ENCODE data around the gene SEMA5A.

The SEMA5A gene

DNA sequence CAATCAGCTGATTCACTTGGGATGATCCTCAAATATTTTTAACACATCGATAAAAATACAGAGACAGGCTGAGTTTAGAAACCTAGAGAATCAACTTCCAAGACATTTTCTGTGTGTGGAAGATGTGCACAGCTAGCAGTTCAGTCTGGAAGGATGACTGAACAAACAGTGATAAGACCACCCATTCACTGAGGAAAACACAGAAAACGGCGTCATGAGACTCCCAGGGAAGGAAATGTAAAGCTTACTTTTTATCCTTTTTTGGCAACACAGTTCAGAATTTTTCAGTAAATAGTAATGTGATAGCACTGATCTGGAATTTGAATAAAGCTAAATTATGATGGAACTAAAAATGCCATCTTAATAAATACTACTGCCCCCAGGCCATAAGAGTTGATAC lies 277.6 kb downstream of the SEMA5A start:
- no peak for DNase-seq (ENCODE audit: insufficient read length)
- no peak for FAIRE-seq
- no peak for TF ChIP-seq TAF1 (IDR thresholded peaks at IDR 0.05; ENCODE audit: borderline replicate concordance, low read depth, low read length)

DNA sequence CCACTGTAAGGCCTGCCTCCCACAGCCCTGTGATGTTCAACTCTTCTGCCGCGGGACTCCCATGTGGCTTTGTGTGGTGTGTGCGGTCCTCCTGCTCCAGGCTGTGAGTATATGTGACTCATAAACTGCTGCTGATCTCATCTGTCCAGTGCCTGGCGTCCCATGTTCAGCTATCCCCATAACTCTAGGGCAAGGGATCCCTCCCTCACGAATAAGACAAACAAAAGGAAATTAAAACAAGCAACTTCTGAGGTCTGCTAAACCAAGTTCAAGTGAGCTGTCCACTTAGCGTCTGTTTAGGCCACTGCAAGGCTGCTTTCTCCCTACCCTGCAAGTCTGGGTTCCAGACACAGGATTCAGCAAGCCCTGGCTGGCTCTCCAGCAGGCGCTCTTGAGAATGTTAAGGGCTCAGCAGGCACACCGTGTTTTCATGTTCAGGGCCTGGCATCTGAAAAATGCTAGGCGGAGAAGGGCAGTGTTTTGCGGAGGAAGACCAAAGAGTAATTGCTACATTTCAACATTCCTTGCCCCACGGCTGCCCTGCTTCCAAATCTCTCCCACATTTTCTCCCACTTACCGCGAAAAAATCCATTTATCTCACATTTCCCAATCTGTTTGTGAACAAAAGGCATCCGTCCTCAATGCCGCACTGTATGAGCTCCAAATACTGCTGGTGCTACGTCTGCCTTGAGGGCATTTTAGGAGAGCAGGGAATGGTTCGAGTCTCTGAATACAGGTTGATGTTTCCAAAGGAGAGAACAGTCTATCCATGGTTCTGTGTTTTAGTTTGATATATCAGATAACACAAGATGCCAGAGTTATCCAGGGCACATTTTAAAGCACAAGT lies 280.2 kb downstream of the SEMA5A start:
- TF ChIP-seq POLR2A (IDR thresholded peaks at IDR 0.05; ENCODE audit: low read depth, low read length), result no peak
- no peak for TF ChIP-seq TAF1 (IDR thresholded peaks at IDR 0.05; ENCODE audit: borderline replicate concordance, low read depth, low read length)
- no peak for TF ChIP-seq POLR2AphosphoS5 (IDR thresholded peaks at IDR 0.05; ENCODE audit: low read depth, low read length)
- no peak for DNase-seq (ENCODE audit: insufficient read length)
- FAIRE-seq, result no peak

DNA sequence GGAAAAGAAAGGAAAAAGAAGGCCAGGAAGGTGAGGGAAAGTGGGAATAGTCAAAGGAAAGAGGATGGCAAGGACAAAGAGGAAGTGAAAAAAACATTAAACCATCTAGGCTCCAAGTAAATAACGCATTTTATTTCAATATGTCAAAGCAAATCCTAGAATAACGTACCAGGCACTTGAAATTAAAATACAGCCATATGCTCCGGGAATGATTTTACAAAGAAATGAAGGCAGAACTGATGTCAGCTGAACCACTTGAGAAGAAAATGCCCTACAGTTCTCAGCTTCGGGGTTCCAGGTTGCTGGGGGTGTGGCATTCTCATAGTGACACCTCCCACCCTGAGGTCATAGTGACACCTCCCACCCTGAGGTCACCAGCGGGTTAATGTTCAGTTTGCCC lies 281.6 kb downstream of the SEMA5A start:
- no peak for FAIRE-seq
- TF ChIP-seq POLR2AphosphoS5 (IDR thresholded peaks at IDR 0.05; ENCODE audit: low read depth, low read length), result no peak
- no peak for TF ChIP-seq TAF1 (IDR thresholded peaks at IDR 0.05; ENCODE audit: borderline replicate concordance, low read depth, low read length)
- no peak for TF ChIP-seq POLR2A (IDR thresholded peaks at IDR 0.05; ENCODE audit: low read depth, low read length)
- DNase-seq (ENCODE audit: insufficient read length), result no peak

DNA sequence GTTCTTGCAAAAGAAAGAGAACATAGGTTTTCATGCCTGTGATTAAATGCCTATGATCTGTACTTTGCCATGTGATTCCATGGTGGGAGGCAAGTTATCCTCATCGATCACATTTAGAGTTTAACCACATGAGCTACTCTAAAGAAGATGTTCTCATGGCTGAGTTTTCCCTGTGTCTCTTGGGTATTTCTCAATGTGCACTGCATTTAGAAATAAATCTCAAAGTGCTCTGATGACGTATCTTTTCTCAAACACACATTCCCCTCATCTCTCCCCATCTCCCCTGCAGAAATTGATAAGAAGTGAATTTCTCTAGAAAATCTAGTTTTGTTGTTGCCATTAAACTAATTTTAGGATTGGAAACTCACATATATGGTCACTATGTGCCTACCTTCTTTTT lies 282.2 kb downstream of the SEMA5A start:
- TF ChIP-seq TAF1 (IDR thresholded peaks at IDR 0.05; ENCODE audit: borderline replicate concordance, low read depth, low read length) (no peak), POLR2AphosphoS5 (IDR thresholded peaks at IDR 0.05; ENCODE audit: low read depth, low read length) (no peak), POLR2A (IDR thresholded peaks at IDR 0.05; ENCODE audit: low read depth, low read length) (no peak)
- no peak for FAIRE-seq
- no peak for DNase-seq (ENCODE audit: insufficient read length)

DNA sequence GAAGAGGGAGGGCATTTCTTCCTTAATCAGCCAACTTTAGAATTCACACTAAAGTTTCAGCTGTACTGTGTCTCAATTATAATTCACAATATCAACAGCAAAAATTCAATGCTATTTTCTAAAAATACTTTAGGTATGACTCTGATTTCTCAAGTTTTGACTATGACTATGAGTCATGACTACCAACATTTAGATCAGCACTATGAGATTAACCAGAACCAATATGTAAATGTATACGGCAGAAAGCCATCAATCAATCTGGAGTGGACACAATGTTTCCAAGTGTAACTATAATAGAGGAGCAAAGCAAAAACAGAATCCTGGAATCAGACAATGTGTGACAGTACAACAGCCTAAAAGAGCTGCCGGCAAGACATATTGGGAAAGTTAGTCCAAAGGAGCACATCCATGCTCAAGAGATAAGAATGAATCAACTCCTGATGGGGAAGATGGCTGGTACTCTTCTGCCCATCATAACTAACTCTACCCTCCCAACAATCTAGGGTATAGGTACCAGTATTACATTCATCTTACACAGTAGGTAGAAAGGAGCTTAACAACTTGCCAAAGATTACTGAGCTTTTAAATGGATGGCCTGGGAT lies 294.4 kb downstream of the SEMA5A start:
- DNase-seq (ENCODE audit: insufficient read length) (no peak), FAIRE-seq (no peak)
- TF ChIP-seq POLR2AphosphoS5 (IDR thresholded peaks at IDR 0.05; ENCODE audit: low read depth, low read length), result no peak
- no peak for TF ChIP-seq POLR2A (IDR thresholded peaks at IDR 0.05; ENCODE audit: low read depth, low read length)
- TF ChIP-seq TAF1 (IDR thresholded peaks at IDR 0.05; ENCODE audit: borderline replicate concordance, low read depth, low read length), result no peak

DNA sequence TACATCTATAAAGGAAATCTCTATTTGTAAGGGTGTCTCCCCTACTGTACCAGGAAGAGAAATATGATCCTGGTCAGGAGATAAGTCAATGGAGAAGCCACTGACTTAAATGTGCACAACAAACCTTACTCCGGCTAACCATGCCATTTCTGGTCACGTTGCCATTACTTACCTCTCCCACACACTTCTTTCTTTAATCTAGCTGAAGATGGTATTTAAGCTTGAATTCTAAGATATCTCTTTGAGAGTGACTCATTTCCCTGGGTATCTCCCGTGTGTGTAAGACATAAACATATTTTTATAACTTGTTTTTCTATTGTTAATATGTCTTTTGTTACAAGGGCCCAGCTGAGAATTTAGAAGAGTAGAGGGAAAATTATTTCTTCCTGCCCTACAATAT lies 296.6 kb downstream of the SEMA5A start:
- FAIRE-seq (no peak), DNase-seq (ENCODE audit: insufficient read length) (no peak)
- TF ChIP-seq POLR2A (IDR thresholded peaks at IDR 0.05; ENCODE audit: low read depth, low read length) (no peak), TAF1 (IDR thresholded peaks at IDR 0.05; ENCODE audit: borderline replicate concordance, low read depth, low read length) (no peak), POLR2AphosphoS5 (IDR thresholded peaks at IDR 0.05; ENCODE audit: low read depth, low read length) (no peak)

DNA sequence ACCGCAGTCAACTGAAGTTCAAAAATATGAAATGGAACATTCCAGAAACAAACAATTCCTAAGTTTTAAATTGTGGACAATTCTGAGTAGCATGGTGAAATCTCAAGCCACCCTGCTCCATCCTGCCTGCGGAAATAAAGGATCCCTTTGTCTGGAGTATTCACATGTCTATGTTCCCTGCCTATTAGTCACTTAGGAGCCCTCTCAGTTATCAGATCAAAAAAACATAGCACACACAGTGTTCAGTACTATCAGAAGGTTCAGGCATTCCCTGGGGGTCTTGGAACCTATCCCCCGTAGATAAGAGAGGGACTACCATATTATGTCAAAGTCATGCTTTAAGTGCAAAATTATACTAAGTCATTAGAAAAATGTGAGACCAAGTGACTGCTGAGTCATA lies 300.8 kb downstream of the SEMA5A start:
- TF ChIP-seq POLR2A (IDR thresholded peaks at IDR 0.05; ENCODE audit: low read depth, low read length) (no peak), POLR2AphosphoS5 (IDR thresholded peaks at IDR 0.05; ENCODE audit: low read depth, low read length) (no peak), TAF1 (IDR thresholded peaks at IDR 0.05; ENCODE audit: borderline replicate concordance, low read depth, low read length) (no peak)
- no peak for DNase-seq (ENCODE audit: insufficient read length)
- no peak for FAIRE-seq

DNA sequence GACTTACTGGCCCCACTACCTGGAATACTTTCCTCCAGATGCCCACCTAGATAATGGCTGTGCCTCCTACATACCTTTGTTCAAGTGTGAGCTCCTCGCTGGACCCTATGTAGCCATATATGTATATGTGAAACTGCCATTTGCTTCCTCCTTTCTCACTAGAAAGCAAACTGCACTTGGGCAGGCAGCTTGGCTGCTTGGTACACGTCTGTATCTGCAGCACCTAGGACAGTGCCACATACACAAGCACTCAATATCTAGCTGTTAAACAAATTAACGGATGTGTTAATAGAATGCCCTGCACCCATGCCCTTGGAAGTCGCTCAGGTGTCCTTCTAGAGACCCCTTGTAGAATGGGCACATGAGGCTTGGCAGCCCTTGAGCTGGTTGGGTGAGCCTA lies 301.5 kb downstream of the SEMA5A start:
- TF ChIP-seq POLR2A (IDR thresholded peaks at IDR 0.05; ENCODE audit: low read depth, low read length), result no peak
- TF ChIP-seq TAF1 (IDR thresholded peaks at IDR 0.05; ENCODE audit: borderline replicate concordance, low read depth, low read length), result no peak
- TF ChIP-seq POLR2AphosphoS5 (IDR thresholded peaks at IDR 0.05; ENCODE audit: low read depth, low read length), result no peak
- DNase-seq (ENCODE audit: insufficient read length) (no peak), FAIRE-seq (no peak)

DNA sequence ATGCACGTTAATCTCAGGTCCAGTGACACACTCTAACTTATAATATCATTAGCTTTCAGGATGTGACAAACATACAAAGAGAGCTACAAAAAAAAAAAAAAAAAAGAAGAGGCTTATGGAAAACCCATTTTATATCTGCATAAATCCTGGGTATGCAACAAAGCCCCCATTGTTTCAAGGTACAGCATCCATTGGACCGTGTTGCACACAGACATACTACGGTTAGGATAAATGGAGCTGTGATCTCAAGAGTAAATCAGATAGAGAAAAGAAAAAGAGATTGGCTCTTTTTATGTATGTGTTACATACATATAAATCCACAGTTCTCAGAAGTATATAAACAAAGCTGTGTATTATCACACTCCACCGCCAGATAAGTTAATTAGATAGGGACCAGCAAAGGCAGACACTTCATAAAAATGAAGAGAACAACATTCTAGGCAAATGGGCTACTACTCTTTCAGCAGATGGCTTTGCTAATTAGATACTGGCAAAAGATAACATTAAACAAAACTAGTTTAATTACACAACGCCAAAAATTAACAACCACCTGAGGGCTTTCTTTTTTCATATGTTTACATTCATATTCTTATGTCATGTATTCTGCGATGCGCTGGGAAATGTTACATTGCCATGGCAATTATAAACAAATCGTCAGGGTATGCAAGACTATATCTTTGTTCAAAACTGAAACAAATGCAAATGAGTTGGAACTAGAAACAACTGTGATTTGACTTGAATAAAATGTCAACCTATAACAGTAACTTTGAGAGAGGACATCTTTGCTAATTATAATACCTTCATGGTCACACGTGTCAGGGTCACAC lies 304.2 kb downstream of the SEMA5A start:
- no peak for DNase-seq (ENCODE audit: insufficient read length)
- no peak for FAIRE-seq

DNA sequence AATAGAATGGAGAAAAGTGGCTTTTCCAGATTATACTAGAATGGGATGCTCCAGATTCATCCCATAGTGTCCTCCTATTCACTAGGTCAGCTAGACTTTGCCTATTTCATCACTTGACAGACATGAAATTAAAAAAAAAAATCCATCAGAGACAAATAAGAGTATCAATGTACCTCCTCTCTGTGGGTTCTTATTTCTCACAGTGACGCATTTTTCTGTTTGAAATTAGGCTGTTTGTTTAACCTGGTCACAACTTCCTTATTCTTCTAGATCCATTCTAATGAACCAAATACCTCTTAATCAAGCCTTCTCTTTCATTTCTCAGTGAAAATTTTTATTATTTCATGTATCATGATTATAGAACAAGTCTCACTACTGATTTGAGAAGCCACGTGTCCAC lies 305.4 kb downstream of the SEMA5A start:
- DNase-seq (ENCODE audit: insufficient read length) (no peak), FAIRE-seq (no peak)
- TF ChIP-seq TAF1 (IDR thresholded peaks at IDR 0.05; ENCODE audit: borderline replicate concordance, low read depth, low read length), result no peak
- TF ChIP-seq POLR2A (IDR thresholded peaks at IDR 0.05; ENCODE audit: low read depth, low read length), result no peak
- TF ChIP-seq POLR2AphosphoS5 (IDR thresholded peaks at IDR 0.05; ENCODE audit: low read depth, low read length), result no peak

More for the DNA sequence above, 304.2 kb downstream of the SEMA5A start:
- TF ChIP-seq POLR2AphosphoS5 (IDR thresholded peaks at IDR 0.05; ENCODE audit: low read depth, low read length) (no peak), TAF1 (IDR thresholded peaks at IDR 0.05; ENCODE audit: borderline replicate concordance, low read depth, low read length) (no peak), POLR2A (IDR thresholded peaks at IDR 0.05; ENCODE audit: low read depth, low read length) (no peak)

DNA sequence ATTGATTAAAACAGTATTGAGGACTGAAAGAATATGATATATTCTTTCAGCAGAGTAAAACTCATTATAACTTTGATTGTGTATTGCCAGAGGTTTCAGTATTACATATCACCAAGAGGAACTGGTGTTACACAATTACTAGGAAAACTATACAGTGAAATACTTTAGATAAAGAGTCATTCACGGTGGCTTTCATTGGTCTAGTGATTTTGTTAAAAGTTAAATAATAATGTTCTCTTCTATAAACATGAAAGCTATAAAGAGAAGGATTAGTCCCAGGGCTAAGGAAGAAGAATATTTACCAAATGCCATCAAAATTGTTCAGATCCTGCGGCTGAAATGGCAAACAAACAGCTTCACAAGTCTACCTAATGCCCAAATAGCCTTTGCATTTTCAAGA lies 306.2 kb downstream of the SEMA5A start:
- TF ChIP-seq POLR2A (IDR thresholded peaks at IDR 0.05; ENCODE audit: low read depth, low read length), result no peak
- DNase-seq (ENCODE audit: insufficient read length), result no peak
- FAIRE-seq, result no peak

DNA sequence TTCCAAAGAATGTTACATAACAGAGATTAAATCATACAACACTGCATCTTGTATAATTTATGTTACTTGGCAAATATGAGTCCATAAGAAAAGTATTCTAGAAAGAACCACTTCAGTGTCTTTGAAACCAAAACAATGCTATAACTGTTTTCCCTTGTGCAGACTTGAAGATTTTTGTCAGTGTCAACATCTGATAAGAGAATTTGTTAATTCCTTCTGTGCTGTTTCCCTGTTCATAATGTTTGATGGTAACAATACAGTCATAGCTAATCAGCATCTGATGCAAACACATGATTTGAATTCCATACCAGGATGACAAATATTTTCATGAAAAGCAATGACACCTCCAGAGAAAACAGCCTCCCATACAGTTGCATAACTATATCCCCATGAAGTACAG lies 306.8 kb downstream of the SEMA5A start:
- no peak for TF ChIP-seq TAF1 (IDR thresholded peaks at IDR 0.05; ENCODE audit: borderline replicate concordance, low read depth, low read length)
- no peak for TF ChIP-seq POLR2A (IDR thresholded peaks at IDR 0.05; ENCODE audit: low read depth, low read length)
- TF ChIP-seq POLR2AphosphoS5 (IDR thresholded peaks at IDR 0.05; ENCODE audit: low read depth, low read length), result no peak
- DNase-seq (ENCODE audit: insufficient read length) (no peak), FAIRE-seq (no peak)

Measured in GM12892 (cell line).